ENCODE data around the gene NBAS. TPM values are rescaled to one million over a fixed set of nuclear protein-coding genes. Genes with fewer than 3 reads are reported as not detected.

NBAS gene
- total and polyA plus RNA-seq, 9 of the 15 experiments (the other 6 are each of a cell fraction or from before 2014, with no cell fraction given), result 15.3 to 94.4 (median 69.9) TPM

DNA sequence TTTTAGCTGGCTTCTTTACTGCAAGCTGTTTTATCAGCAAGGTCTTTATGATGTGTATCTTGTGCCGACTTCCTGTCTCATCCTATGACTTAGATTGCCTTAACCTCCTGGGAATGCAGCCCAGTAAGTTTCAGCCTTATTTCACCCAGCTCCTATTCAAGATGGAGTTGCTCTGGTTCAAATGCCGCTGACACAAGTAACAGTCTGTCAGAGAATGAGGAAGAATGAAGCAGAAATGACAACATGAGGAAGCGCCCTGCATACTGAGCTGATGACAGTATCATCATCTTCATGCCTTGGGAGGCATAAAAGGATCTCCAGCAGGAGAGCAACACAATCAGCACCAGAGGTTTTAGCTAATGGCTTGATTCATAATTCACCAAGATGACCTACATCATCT is 309.4 kb downstream of the NBAS start (continued):
- TF ChIP-seq ZBTB17 (CRISPR knock-in tag; IDR thresholded peaks at IDR 0.05) (peak; percentile 57; the same call in 1 of the 2 replicates), ZNF23 (CRISPR knock-in tag; IDR thresholded peaks at IDR 0.05) (0 out of 2 replicates have a peak, but pooled peaks have one; percentile 66), ZBTB9 (CRISPR knock-in tag; IDR thresholded peaks at IDR 0.05) (peak; percentile 72), TFAM (CRISPR knock-in tag; conservative IDR thresholded peaks at IDR 0.05) (no peak), ZNF239 (CRISPR knock-in tag; IDR thresholded peaks at IDR 0.05) (peak; percentile 69), ZNF175 (CRISPR knock-in tag; IDR thresholded peaks at IDR 0.05; ENCODE audit: low read depth) (peak; percentile 48; the same call in 1 of the 2 replicates), ZNF384 (IDR thresholded peaks at IDR 0.05; ENCODE audit: low read depth, low read length) (no peak), HEY1 (CRISPR knock-in tag; IDR thresholded peaks at IDR 0.05; ENCODE audit: borderline replicate concordance) (no peak), ZNF668 (CRISPR knock-in tag; IDR thresholded peaks at IDR 0.05) (peak; percentile 79; the same call in 1 of the 2 replicates), ERF (CRISPR knock-in tag; IDR thresholded peaks at IDR 0.05) (peak; percentile 73; the same call in 1 of the 2 replicates), SRSF3 (IDR thresholded peaks at IDR 0.05; ENCODE audit: insufficient read depth, low read length) (no peak), ZNF592 (IDR thresholded peaks at IDR 0.05) (peak; percentile 70; the same call in 1 of the 2 replicates), ZNF639 (CRISPR knock-in tag; conservative IDR thresholded peaks at IDR 0.05 in 1 of 2, IDR thresholded peaks at IDR 0.05 in 1 of 2) (0 out of 4 replicates have a peak, but pooled peaks of 1 of the 2 experiments have one; percentile 24), PTRF (tag; IDR thresholded peaks at IDR 0.05) (peak; percentile 76), TCFL5 (CRISPR knock-in tag; conservative IDR thresholded peaks at IDR 0.05) (0 out of 2 replicates have a peak, but pooled peaks have one; percentile 73), ZNF75A (CRISPR knock-in tag; IDR thresholded peaks at IDR 0.05) (0 out of 2 replicates have a peak, but pooled peaks have one; percentile 14), ZFP1 (CRISPR knock-in tag; IDR thresholded peaks at IDR 0.05) (peak; percentile 70)
- TF ChIP-seq, protein P1, sequence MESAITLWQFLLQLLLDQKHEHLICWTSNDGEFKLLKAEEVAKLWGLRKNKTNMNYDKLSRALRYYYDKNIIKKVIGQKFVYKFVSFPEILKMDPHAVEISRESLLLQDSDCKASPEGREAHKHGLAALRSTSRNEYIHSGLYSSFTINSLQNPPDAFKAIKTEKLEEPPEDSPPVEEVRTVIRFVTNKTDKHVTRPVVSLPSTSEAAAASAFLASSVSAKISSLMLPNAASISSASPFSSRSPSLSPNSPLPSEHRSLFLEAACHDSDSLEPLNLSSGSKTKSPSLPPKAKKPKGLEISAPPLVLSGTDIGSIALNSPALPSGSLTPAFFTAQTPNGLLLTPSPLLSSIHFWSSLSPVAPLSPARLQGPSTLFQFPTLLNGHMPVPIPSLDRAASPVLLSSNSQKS (CRISPR knock-in tag; IDR thresholded peaks at IDR 0.05), result no peak
- TF ChIP-seq, protein P2, sequence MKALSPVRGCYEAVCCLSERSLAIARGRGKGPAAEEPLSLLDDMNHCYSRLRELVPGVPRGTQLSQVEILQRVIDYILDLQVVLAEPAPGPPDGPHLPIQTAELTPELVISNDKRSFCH (CRISPR knock-in tag; IDR thresholded peaks at IDR 0.05), result no peak
- TF ChIP-seq, protein P2 (tag; IDR thresholded peaks at IDR 0.05), result no peak

Data from K562 (cell line).